SW480 (cell line): ENCODE data around the gene CEP78.
"Not testable (repeated sequence)": the region's sequence is repeated elsewhere in the genome, so short reads cannot be mapped to it uniquely, and the experiment has no call there.

Experiments used
- DNase-seq: peaks from one replicate; pipeline ENCODE4 v3.0.0-alpha.2; 2016; ENCODE audit warnings: low spot score

Gene CEP78

GRCh38 chr9:78235256-78235761, 566 bp upstream of the CEP78 start:
- DNase-seq: peak; percentile 35

DNA sequence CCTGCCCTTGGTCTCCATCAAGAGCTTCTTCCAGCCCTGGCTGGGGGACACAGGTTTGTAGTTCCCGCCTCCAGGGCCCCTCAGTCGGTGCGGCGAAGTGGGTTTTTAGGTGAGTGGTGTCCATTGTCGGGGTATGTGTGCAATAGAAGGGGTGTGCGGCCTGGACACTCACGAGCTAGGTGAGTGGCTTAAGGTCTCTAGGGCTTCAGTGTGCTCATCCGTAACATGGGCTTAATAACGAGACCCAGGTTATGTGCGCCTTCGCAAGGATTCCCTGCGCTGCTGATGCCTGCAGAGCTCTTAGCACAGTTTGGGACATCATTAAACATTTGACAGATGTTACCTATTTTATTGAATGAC, 656 bp downstream of the CEP78 start:
- peak; percentile 42 for DNase-seq

DNA sequence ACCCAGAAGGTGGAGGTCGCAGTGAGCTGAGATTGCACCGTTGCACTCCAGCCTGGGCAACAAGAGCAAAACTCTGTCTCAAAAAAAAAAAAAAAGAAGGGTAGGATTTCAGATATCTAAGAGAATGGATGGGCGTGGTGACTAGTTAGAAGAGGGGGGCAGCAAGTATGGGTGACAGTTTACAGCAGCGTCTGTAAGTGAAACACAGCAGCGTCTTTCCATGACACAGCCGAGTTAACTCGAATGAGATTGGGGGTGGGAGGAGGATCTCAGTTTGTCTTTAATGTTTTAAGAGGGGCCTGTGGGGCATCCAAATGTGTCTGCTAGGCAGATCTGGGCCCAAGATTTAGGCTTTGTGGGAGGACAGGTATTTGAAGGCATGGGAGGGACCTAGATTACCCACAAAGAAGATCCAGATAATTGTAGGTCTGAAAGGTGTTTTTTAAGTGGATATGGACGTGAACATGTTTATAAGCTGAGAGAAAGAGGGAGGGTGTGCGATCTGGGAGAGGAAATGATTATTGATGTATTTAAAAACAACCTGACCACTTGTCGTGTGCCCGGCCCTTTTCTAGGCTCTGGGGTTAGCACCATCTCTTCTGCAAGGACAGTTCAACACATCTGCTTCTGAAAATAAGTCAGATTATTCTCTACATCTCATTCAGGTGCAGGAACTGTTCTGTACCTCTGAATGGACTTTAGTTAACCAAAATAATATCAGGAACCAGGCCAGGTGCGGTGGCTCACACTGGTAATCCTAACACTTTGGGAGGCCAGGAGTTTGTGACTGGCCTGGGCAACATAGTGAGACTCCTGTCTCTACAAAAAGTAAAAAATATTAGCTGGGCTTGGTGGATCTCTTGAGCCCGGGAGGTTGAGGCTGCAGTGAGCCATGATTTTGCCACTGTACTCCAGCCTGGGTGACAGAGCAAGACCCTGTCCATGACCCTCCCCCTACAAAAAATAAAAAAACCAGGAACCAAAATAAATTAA, 2.5 kb downstream of the CEP78 start:
- DNase-seq: peak; percentile 2

- DNase-seq: peak; percentile 56
Measured at GRCh38 chr9:78239506-78239905, 3.6 kb downstream of the CEP78 start.

GRCh38 chr9:78242041-78242440, 6.2 kb downstream of the CEP78 start:
- no peak for DNase-seq

DNA sequence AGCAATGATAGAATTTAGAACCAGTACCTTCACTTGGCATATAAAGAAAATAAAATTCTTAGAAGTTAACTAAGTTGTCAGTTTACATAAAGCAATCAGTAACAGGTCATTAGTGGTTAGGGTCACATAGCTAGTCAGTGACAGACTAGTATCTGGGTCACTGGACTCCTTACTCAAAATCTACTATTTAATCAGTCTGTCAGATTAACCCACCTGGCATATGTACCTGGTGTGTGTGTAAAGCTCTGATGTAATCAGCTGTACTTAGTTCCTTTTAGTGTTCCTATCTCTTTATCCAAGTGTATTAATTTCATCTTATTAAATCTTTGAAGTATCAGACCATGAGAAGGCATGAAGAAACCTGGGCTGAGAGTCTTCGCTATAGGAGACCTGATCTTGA, 7.3 kb downstream of the CEP78 start:
- DNase-seq: no peak

DNA sequence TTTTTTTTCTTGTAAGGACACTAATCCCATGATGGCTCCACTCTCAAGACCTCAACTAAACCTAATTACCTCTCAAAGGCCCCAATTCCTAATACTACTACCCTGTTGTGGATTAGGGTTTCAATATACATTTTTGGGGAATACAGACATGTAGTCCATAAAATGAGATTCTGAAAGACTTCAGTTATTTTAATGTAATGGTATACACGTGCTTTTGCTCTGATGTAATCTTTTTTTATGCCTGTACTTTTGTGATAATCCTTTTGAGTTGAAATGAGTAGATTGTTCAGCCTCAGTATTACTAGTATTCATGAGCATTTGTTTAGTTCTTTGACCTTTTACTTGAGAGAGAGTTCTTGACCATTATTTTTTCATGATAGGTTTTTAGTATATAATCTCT, 9.5 kb downstream of the CEP78 start:
- no peak for DNase-seq

DNA sequence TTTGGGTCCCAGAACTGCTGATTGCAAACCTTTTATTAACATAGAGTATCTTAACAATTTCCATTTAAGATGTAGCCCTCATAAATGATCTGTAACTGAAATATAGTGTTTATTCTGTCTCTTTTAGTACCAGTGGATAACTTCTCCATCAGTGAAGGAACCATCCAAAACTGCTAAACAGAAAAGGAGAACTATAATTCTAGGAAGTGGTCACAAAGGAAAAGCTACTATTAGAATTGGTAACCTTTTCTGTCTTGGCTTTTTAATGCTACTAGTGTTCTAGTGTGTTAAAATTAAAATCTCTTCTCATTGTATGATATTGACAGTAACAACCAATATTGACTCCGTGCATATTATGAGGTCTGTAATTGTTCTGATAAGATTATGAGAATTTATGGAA, 12.8 kb downstream of the CEP78 start:
- no peak for DNase-seq

- no peak for DNase-seq
Measured at GRCh38 chr9:78249542-78249941, 13.7 kb downstream of the CEP78 start.

DNA sequence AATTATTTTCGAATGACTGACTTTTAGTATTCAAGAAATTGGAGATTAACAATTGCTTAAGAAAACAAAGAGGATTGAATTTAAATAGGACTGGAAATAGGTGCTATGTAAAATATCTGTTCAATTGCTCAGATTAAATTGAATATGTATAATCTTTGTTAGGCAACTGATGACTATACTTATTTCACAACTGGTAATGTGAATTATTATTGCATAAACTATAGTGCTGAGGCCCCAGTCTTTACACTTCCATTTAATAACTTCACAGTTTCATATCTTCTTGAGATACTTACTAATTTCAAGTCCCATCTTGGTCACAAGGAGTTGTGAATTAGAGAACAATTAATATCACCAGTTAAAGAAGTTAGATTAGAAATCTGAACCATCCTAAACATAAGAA, 16.7 kb downstream of the CEP78 start:
- no peak for DNase-seq

- no peak for DNase-seq
Measured at GRCh38 chr9:78253285-78253684, 17.4 kb downstream of the CEP78 start.

DNA sequence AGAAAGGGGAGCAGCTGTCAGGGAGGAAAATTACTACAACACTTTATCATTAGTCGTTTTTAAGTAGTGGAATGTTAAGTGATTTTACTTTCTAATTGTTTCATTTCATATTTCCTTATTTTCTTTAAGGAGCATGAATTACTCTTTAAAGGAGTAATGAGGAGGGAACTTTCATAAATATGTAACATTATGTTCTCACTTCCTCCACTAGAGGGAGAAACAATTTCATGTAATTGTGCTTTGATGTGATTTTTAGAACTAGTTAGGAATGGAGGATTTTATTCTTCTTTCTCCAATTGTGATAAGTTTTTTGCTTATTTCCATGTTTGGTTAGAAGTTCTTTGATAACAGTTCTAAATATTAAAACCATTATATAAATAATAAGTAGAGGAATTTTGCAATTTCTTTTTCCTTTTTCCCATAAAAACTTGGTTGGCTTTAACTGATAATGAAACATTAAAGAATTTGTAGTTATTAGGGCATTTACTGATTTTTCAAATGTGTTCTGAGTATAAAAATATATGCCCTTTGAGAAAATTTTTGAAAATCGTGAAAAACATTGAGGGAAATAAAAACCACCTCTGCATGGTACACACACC, 25.6 kb downstream of the CEP78 start:
- peak; percentile 27 for DNase-seq

DNA sequence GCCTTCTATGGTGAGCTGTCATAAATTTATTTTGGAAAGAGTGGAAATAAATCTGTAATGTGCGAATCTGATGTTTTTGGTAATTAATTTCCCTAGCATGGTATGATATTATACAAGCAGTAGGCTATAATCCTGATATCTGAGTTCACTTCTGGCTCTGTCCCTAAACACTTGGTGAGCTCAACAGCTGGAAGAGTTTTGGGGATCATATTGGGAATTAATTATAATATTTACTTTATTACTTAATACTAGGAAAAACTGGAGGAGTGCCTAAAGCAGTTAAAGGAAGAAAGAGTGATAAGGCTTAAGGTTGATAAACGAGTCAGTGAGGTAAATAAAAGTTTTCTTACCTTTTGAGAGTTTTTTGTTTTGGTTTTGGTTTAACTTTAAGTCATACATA, 26.8 kb downstream of the CEP78 start:
- DNase-seq: no peak

GRCh38 chr9:78267889-78268288, 32.0 kb downstream of the CEP78 start:
- DNase-seq: no peak

- no peak for DNase-seq
Measured at GRCh38 chr9:78269784-78270183, 33.9 kb downstream of the CEP78 start.

- no peak for DNase-seq
Measured at GRCh38 chr9:78272307-78272706, 36.4 kb downstream of the CEP78 start.

DNA sequence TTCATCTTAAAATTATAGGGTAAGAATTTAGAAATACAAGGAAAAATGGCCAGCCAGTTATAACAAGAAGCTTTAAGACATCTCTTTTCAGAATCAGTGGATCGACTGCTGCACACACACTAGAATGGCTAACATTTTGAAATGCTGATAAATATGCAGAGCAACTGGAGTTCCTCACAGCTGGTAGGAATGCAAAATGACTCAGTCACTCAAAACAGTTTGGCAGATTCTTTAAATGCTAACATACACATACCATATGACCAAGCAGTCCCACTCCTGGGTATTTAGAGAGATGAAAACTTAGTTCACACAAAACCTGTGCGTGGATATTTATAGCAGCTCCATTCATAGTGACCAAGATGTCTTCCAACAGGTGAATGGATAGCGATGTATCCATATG, 37.9 kb downstream of the CEP78 start:
- DNase-seq: no peak

- no peak for DNase-seq
Measured at GRCh38 chr9:78278177-78278777, 42.4 kb downstream of the CEP78 start.

- DNase-seq: no peak
Measured at GRCh38 chr9:78278801-78279200, 42.9 kb downstream of the CEP78 start.

GRCh38 chr9:78280982-78281668, 45.2 kb downstream of the CEP78 start:
- DNase-seq: no peak

GRCh38 chr9:78284181-78284580, 48.3 kb downstream of the CEP78 start:
- DNase-seq: not testable (repeated sequence)

DNA sequence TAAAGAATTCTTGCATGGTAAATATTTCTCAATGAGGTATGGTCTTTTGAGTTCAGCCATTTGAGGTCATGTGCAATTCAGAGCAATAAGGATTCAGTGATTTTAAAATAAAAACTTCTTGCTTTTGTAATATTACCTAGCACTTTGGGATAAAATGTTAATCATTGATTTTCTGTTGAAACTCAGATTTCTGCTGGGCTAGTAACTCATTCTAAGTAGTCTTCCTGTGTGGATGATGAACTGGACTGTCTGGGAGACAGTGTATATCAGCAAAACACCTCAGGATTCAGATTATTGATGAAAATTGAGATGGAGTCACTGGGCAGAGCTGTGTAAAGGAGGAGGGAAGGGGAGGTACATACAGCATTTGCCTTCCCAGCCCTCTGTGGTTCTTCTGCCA, 50.2 kb downstream of the CEP78 start:
- no peak for DNase-seq
